Right lobe of liver (tissue), 6 donors: ENCODE results near the gene CDH8. TPM values are rescaled to one million over a fixed set of nuclear protein-coding genes. Genes with fewer than 3 reads are reported as not detected.

Experiments used
- ATAC-seq, 4 donors: fragments of 200-7000 bp; cut with Tn5 transposase; one replicate each; pipeline ENCODE4 v1.9.1; 2020; ENCODE audit warnings: mild to moderate bottlenecking in 4 of 4, moderate library complexity in 4 of 4
- DNase-seq, 3 donors: peaks; one replicate each; pipeline ENCODE4 v3.0.0-alpha.2; 2020
- H3K27ac ChIP-seq, 3 donors: fragments of 200-600 bp; one replicate each; pipeline ENCODE4 v1.8.0; 2022
- H3K27me3 ChIP-seq, 2 donors: fragments of 200-600 bp; one replicate each; pipeline ENCODE4 v1.8.0; 2022
- H3K36me3 ChIP-seq, 4 donors: fragments of 200-600 bp; sonication (generic) in 1 of 4; one replicate each; pipeline versions ENCODE4 v1.5.1 to v1.8.0; 2017 to 2022; ENCODE audit warnings: control low read depth in 1 of 4
- H3K4me1 ChIP-seq, 4 donors: fragments of 200-600 bp; sonication (generic) in 1 of 4; one replicate each; pipeline versions ENCODE4 v1.5.1 to v1.8.0; 2017 to 2022; ENCODE audit warnings: control low read depth in 1 of 4
- H3K4me3 ChIP-seq, 3 donors: fragments of 200-600 bp; one replicate each; pipeline ENCODE4 v1.8.0; 2022
- H3K9me3 ChIP-seq, 4 donors: fragments of 200-600 bp; sonication (generic) in 1 of 4; one replicate each; pipeline versions ENCODE4 v1.5.1 to v1.8.0; 2017 to 2022; ENCODE audit warnings: control low read depth in 1 of 4
- CTCF ChIP-seq, 4 donors: fragments of 200-600 bp in 3 of 4; fragments of 450-650 bp in 1 of 4; IDR thresholded peaks; one replicate each; pipeline versions ENCODE4 v1.5.1 to v1.8.0; 2016 to 2022; ENCODE audit warnings: antibody characterized with exemption in 4 of 4, mild to moderate bottlenecking in 2 of 4
- POLR2A ChIP-seq: fragments of 450-650 bp; IDR thresholded peaks from one replicate; pipeline ENCODE4 v1.6.1; 2017; ENCODE audit warnings: antibody characterized with exemption, mild to moderate bottlenecking
- WGBS: methylation state at CpG from one replicate; pipeline ENCODE4 v1.1.6; 2018; ENCODE audit warnings: low coverage, low lambda C conversion rate; ENCODE audit not compliant: insufficient coverage; ENCODE audit errors: missing lambda C conversion rate; 5-methylcytosine and 5-hydroxymethylcytosine counted together
- intact Hi-C, 2 donors: fragments of 100-400 bp; cut with DNase I; formaldehyde crosslinking; loops; one replicate each; pipeline versions ENCODE4 v1.11.2 to v1.14.1; 2022
- total RNA-seq, 6 experiments: library from RNA; depleted of rRNA in 2 of 6; stranded (reverse); fragments of >200 nt in 2 of 6; fragmentation: NEBNext Ultra II Directional in 3 of 6; extraction: Animal tissue kit (Norgen Biotek cat#: 25700) in 3 of 6; gene quantifications; one replicate each; pipeline versions ENCODE4 v1.1.0 to v1.2.4, GENCODE V29; 2016 to 2023
- donor health status: DM: no; HTN: yes; CAD: no.
- donor health status: DM: no; HTN: no; CAD: no.
- donor health status: DM: no; HTN: no; CAD: no.
- donor health status: DM: no; HTN: yes; CAD: no.
- donor health status: DM: no; HTN: yes; CAD: no.

Gene CDH8
- total RNA-seq, 6 experiments from 2014 or later, result not detected

GRCh38 chr16:61909074-61909473 is 127.2 kb downstream of the CDH8 start:
- no peak overlapping the region for H3K27ac ChIP-seq
- no peaks in the 10 kb centered on the region for H3K27me3 ChIP-seq
- no peak for TF ChIP-seq CTCF (IDR thresholded peaks at IDR 0.05)
- no peak for TF ChIP-seq POLR2A
- DNase-seq (no peak), ATAC-seq (no peak)
- no peaks in the 10 kb centered on the region for H3K4me1 ChIP-seq
- H3K9me3 ChIP-seq, result no peaks in the 10 kb centered on the region
- intact Hi-C loops, result no loop called here
- no peak overlapping the region for H3K4me3 ChIP-seq
- WGBS, result 20% methylated on average over 3 of the region's 3 CpGs
- H3K36me3 ChIP-seq, result no peaks in the 10 kb centered on the region

GRCh38 chr16:61908426-61908825 is 127.8 kb downstream of the CDH8 start:
- no peaks in the 10 kb centered on the region for H3K4me1 ChIP-seq
- no peak for DNase-seq
- H3K27ac ChIP-seq, result no peak overlapping the region
- no peak for ATAC-seq
- 73% methylated on average over 1 of the region's 1 CpG for WGBS
- TF ChIP-seq POLR2A (no peak), CTCF (IDR thresholded peaks at IDR 0.05) (no peak)
- H3K36me3 ChIP-seq, result no peaks in the 10 kb centered on the region
- intact Hi-C loops, result no loop called here
- no peaks in the 10 kb centered on the region for H3K9me3 ChIP-seq
- H3K27me3 ChIP-seq, result no peaks in the 10 kb centered on the region
- H3K4me3 ChIP-seq, result no peak overlapping the region

- ATAC-seq (no peak), DNase-seq (no peak)
- no peak overlapping the region for H3K27ac ChIP-seq
- intact Hi-C loops, result no loop called here
- 44% methylated on average over 1 of the region's 1 CpG for WGBS
- no peaks in the 10 kb centered on the region for H3K36me3 ChIP-seq
- H3K9me3 ChIP-seq, result no peaks in the 10 kb centered on the region
- no peaks in the 10 kb centered on the region for H3K4me1 ChIP-seq
- no peaks in the 10 kb centered on the region for H3K27me3 ChIP-seq
- no peak overlapping the region for H3K4me3 ChIP-seq
- no peak for TF ChIP-seq CTCF (IDR thresholded peaks at IDR 0.05)
- TF ChIP-seq POLR2A, result no peak
Measured at GRCh38 chr16:61901689-61902088, 134.5 kb downstream of the CDH8 start.

GRCh38 chr16:61900482-61900881 is 135.8 kb downstream of the CDH8 start:
- Histone ChIP-seq H3K9me3 (no peaks in the 10 kb centered on the region), H3K4me3 (no peak overlapping the region), H3K4me1 (no peaks in the 10 kb centered on the region), H3K27me3 (no peaks in the 10 kb centered on the region), H3K27ac (no peak overlapping the region), H3K36me3 (no peaks in the 10 kb centered on the region)
- intact Hi-C loops, result no loop called here
- TF ChIP-seq CTCF (IDR thresholded peaks at IDR 0.05), result no peak
- TF ChIP-seq POLR2A, result no peak
- WGBS, result 38% methylated on average over 1 of the region's 1 CpG
- no peak for DNase-seq
- ATAC-seq, result no peak

GRCh38 chr16:61897657-61898056 is 138.6 kb downstream of the CDH8 start:
- Histone ChIP-seq H3K4me3 (no peak overlapping the region), H3K36me3 (no peaks in the 10 kb centered on the region), H3K4me1 (no peaks in the 10 kb centered on the region), H3K9me3 (no peaks in the 10 kb centered on the region), H3K27me3 (no peaks in the 10 kb centered on the region), H3K27ac (no peak overlapping the region)
- no peak for TF ChIP-seq POLR2A
- no peak for TF ChIP-seq CTCF (IDR thresholded peaks at IDR 0.05)
- ATAC-seq (no peak), DNase-seq (no peak)
- 53% methylated on average over 3 of the region's 3 CpGs for WGBS
- intact Hi-C loops, result loop anchor here in 1 of 2 donors (10.0 kb wide), 1 partner anchor 57 kb away; no protein-coding TSS in a partner anchor
